Activated naive CD4-positive, alpha-beta T cell treated with anti-CD3 and anti-CD28 coated beads, Interleukin-2, amount 10 ng/mL, durations not matched to agents 7 days and 5 days (primary cell): ENCODE results near the gene CAST.
A peak's percentile ranks its signal among the peaks of the same experiment; 100 is the strongest.

Source experiments
- CTCF ChIA-PET: fragments of 350-600 bp; sonication (Branson Sonifier 250); formaldehyde crosslinking; loops from one replicate; lab custom pipeline; 2021; ENCODE audit warnings: antibody characterized with exemption; lab: Charles Lee
- DNase-seq: peaks from one replicate; pipeline ENCODE4 v3.0.0-alpha.2; 2020
- H3K27ac Mint-ChIP-seq: one replicate; pipeline ENCODE4 v1.8.0; 2021; ENCODE audit warnings: mild to moderate bottlenecking, moderate library complexity, mixed read lengths
- H3K27me3 Mint-ChIP-seq: one replicate; pipeline ENCODE4 v1.8.0; 2021; ENCODE audit warnings: mild to moderate bottlenecking, mixed read lengths
- H3K36me3 Mint-ChIP-seq: one replicate; pipeline ENCODE4 v1.8.0; 2021; ENCODE audit warnings: mixed read lengths
- H3K4me1 Mint-ChIP-seq: one replicate; pipeline ENCODE4 v1.8.0; 2021; ENCODE audit warnings: mixed read lengths
- H3K4me3 Mint-ChIP-seq: one replicate; pipeline ENCODE4 v1.8.0; 2021; ENCODE audit warnings: mild to moderate bottlenecking, moderate library complexity, mixed read lengths
- H3K9me3 Mint-ChIP-seq: one replicate; pipeline ENCODE4 v1.8.0; 2021; ENCODE audit warnings: mixed read lengths

CAST gene

DNA sequence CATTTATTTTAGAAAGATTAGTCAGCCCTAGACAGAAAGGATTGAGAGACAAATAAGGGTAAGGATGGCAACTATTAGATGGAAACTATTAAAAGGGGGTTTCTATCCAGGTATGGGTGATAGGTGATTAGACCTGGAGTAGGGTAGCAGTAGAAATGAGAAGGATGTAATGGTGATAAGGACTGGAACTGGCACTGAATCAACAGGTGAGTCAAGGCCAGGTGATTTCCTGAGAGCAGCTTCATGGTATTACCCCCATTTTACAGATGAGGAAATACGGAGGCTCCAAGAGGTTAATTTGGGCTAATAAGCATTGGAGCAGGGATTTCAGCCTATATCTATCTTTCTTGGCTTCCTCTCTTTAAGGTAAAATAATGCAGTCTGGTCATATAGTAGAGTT is 55.7 kb downstream of the CAST start:
- H3K27ac Mint-ChIP-seq = no peak overlapping the region
- CTCF ChIA-PET = no interaction called here

GRCh38 chr5:96718635-96719077 is 56.5 kb downstream of the CAST start:
- peaks cover 9% of the 10 kb centered on the region for H3K36me3 Mint-ChIP-seq
- peaks cover 22% of the 10 kb centered on the region for H3K4me1 Mint-ChIP-seq
- H3K27me3 Mint-ChIP-seq = no peaks in the 10 kb centered on the region
- DNase-seq = no peak
- H3K4me3 Mint-ChIP-seq = no peak overlapping the region
- H3K27ac Mint-ChIP-seq = no peak overlapping the region
- CTCF ChIA-PET = interaction anchor here (2.2 kb wide), 1 partner anchor 11 kb away, joined by 5 read pairs; no protein-coding TSS in a partner anchor
- no peaks in the 10 kb centered on the region for H3K9me3 Mint-ChIP-seq

More for the DNA sequence above, 55.7 kb downstream of the CAST start:
- H3K36me3 Mint-ChIP-seq = peaks cover 9% of the 10 kb centered on the region
- no peak for DNase-seq
- H3K4me1 Mint-ChIP-seq = peaks cover 22% of the 10 kb centered on the region
- H3K27me3 Mint-ChIP-seq = no peaks in the 10 kb centered on the region
- H3K4me3 Mint-ChIP-seq = no peak overlapping the region
- H3K9me3 Mint-ChIP-seq = no peaks in the 10 kb centered on the region

DNA sequence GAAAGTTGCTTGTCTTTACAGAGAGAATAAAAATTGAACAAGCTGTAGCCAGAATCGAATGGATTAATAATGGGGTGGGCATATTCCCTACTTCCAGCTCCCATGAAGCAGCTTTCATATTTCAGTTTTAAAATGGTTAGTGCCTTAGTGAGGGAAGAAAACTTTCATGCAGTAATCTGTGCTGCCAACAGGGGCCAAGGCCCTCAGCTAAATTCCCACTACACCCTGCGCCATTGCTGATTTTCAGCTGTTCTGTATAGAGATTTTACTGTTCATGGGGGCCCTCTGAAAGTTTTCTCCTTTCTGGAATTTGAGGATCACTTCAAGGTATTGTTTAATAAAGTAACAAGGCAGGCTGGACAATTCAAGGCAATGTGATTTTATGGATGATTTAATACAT is 58.2 kb downstream of the CAST start:
- no peak for DNase-seq
- Mint-ChIP-seq H3K27ac (no peak overlapping the region), H3K4me1 (peaks cover 13% of the 10 kb centered on the region), H3K4me3 (no peak overlapping the region), H3K27me3 (no peaks in the 10 kb centered on the region), H3K9me3 (no peaks in the 10 kb centered on the region), H3K36me3 (peaks cover 12% of the 10 kb centered on the region)
- CTCF ChIA-PET = interaction anchor here (0.9 to 2.2 kb wide), 4 partner anchors 8 to 105 kb away, joined by 3 to 5 read pairs (median 3); no protein-coding TSS in a partner anchor

- H3K4me1 Mint-ChIP-seq = peaks cover 6% of the 10 kb centered on the region
- CTCF ChIA-PET = interaction anchor here (1.1 kb wide), 1 partner anchor 106 kb away, joined by 3 read pairs; no protein-coding TSS in a partner anchor
- no peaks in the 10 kb centered on the region for H3K27me3 Mint-ChIP-seq
- H3K27ac Mint-ChIP-seq = no peak overlapping the region
- H3K4me3 Mint-ChIP-seq = no peak overlapping the region
- no peak for DNase-seq
- H3K9me3 Mint-ChIP-seq = no peaks in the 10 kb centered on the region
- peaks cover 10% of the 10 kb centered on the region for H3K36me3 Mint-ChIP-seq
These were observed 59.3 kb downstream of the CAST start for GRCh38 chr5:96721351-96721977.

- no peak for DNase-seq
- Mint-ChIP-seq H3K9me3 (no peaks in the 10 kb centered on the region), H3K4me1 (peaks cover 3% of the 10 kb centered on the region), H3K27me3 (no peaks in the 10 kb centered on the region), H3K4me3 (no peak overlapping the region), H3K36me3 (peaks cover 11% of the 10 kb centered on the region), H3K27ac (no peak overlapping the region)
- CTCF ChIA-PET = interaction anchor here (0.6 kb wide), 1 partner anchor 380 kb away, joined by 3 read pairs; no protein-coding TSS in a partner anchor
These were observed 63.1 kb downstream of the CAST start for GRCh38 chr5:96725257-96725656.

GRCh38 chr5:96726802-96727201 is 64.6 kb downstream of the CAST start:
- CTCF ChIA-PET = no interaction called here
- no peaks in the 10 kb centered on the region for H3K9me3 Mint-ChIP-seq
- H3K36me3 Mint-ChIP-seq = peaks cover 22% of the 10 kb centered on the region

GRCh38 chr5:96729156-96729555 is 67.0 kb downstream of the CAST start:
- CTCF ChIA-PET = interaction anchor here (0.8 to 1.3 kb wide), 3 partner anchors 9 to 384 kb away, joined by 3 to 6 read pairs (median 3); no protein-coding TSS in a partner anchor
- H3K4me3 Mint-ChIP-seq = no peak overlapping the region
- no peak overlapping the region for H3K27ac Mint-ChIP-seq
- no peak for DNase-seq
- no peaks in the 10 kb centered on the region for H3K4me1 Mint-ChIP-seq
- peaks cover 21% of the 10 kb centered on the region for H3K36me3 Mint-ChIP-seq
- H3K27me3 Mint-ChIP-seq = no peaks in the 10 kb centered on the region
- H3K9me3 Mint-ChIP-seq = no peaks in the 10 kb centered on the region

More at GRCh38 chr5:96726802-96727201, 64.6 kb downstream of the CAST start:
- no peak for DNase-seq
- H3K4me3 Mint-ChIP-seq = no peak overlapping the region
- H3K4me1 Mint-ChIP-seq = peaks cover 3% of the 10 kb centered on the region
- no peak overlapping the region for H3K27ac Mint-ChIP-seq
- H3K27me3 Mint-ChIP-seq = no peaks in the 10 kb centered on the region

DNA sequence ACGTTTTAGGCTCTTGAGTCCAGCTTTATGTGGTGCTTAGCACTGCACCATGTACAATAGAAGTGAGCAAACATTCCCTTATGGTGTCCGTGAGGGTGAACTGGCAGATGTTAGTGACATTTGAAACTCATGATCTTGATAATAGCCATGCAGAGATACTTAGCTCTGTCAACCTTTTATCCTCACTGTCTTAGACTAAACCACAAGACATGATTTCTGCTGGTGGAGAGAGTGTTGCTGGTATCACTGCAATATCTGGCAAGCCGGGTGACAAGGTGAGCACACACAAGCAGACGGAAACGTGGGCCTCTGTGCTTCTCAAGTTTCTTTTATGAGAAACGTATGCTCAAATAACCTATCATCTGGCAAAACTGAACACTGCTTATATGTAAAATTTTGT is 68.4 kb downstream of the CAST start:
- Mint-ChIP-seq H3K4me1 (no peaks in the 10 kb centered on the region), H3K27ac (no peak overlapping the region), H3K36me3 (peaks cover 25% of the 10 kb centered on the region), H3K9me3 (no peaks in the 10 kb centered on the region), H3K27me3 (no peaks in the 10 kb centered on the region), H3K4me3 (no peak overlapping the region)
- no peak for DNase-seq
- CTCF ChIA-PET = interaction anchor here (1.3 to 1.9 kb wide), 2 partner anchors 11 to 116 kb away, joined by 5 to 6 read pairs; no protein-coding TSS in a partner anchor

GRCh38 chr5:96733771-96734500 is 71.8 kb downstream of the CAST start:
- no peaks in the 10 kb centered on the region for H3K4me1 Mint-ChIP-seq
- no peak overlapping the region for H3K27ac Mint-ChIP-seq
- H3K36me3 Mint-ChIP-seq = peaks cover 27% of the 10 kb centered on the region
- H3K9me3 Mint-ChIP-seq = no peaks in the 10 kb centered on the region
- DNase-seq = no peak
- no peak overlapping the region for H3K4me3 Mint-ChIP-seq
- CTCF ChIA-PET = interaction anchor here (0.8 to 1.3 kb wide), 4 partner anchors 8 to 120 kb away, joined by 3 to 5 read pairs (median 4); no protein-coding TSS in a partner anchor
- H3K27me3 Mint-ChIP-seq = no peaks in the 10 kb centered on the region

GRCh38 chr5:96734871-96735325 is 72.7 kb downstream of the CAST start:
- Mint-ChIP-seq H3K27ac (no peak overlapping the region), H3K36me3 (peaks cover 26% of the 10 kb centered on the region), H3K27me3 (no peaks in the 10 kb centered on the region), H3K4me3 (no peak overlapping the region), H3K4me1 (no peaks in the 10 kb centered on the region), H3K9me3 (no peaks in the 10 kb centered on the region)
- CTCF ChIA-PET = interaction anchor here (1.0 to 1.3 kb wide), 2 partner anchors 18 to 121 kb away, joined by 3 to 5 read pairs; no protein-coding TSS in a partner anchor
- DNase-seq = no peak

DNA sequence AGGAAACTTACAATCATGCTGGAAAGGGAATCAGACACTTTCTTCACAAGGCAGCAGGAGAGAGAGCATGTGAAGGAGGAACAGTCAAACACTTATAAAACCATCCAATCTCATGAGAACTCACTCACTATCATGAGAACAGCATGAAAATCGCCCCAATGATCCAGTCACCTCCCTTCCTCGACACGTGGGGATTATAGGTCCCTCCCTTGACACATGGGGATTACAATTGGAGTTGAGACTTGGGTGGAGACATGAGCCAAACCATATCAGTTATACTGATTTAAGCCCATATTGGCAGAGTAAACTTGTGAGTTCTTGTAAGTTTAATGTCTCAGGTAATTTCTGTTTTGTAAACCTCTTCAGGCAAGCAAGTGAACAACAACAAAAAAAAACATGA is 74.8 kb downstream of the CAST start:
- H3K36me3 Mint-ChIP-seq = peaks cover 32% of the 10 kb centered on the region
- H3K4me3 Mint-ChIP-seq = no peak overlapping the region
- no peak for DNase-seq
- H3K9me3 Mint-ChIP-seq = no peaks in the 10 kb centered on the region
- no peak overlapping the region for H3K27ac Mint-ChIP-seq
- CTCF ChIA-PET = no interaction called here
- no peaks in the 10 kb centered on the region for H3K27me3 Mint-ChIP-seq
- H3K4me1 Mint-ChIP-seq = no peaks in the 10 kb centered on the region

DNA sequence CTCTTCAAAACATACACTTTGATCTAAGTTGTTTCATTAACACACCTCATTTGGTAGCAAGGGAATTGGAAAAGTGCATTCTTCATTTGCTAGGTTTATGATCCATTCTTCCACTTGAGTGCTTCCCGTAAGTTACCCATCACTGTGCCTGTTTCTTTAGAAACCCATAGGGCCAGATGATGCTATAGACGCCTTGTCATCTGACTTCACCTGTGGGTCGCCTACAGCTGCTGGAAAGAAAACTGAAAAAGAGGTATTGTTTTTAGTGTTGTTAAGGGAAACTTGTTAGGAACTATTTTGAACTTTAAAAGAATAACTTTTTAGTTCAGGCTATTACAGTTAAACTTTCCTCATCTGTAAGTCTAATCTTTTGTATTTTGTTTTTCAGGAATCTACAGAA is 78.9 kb downstream of the CAST start:
- Mint-ChIP-seq H3K36me3 (peaks cover 49% of the 10 kb centered on the region), H3K27me3 (no peaks in the 10 kb centered on the region), H3K4me1 (peaks cover 3% of the 10 kb centered on the region), H3K9me3 (no peaks in the 10 kb centered on the region), H3K4me3 (no peak overlapping the region), H3K27ac (peak overlapping the region; percentile 56)
- CTCF ChIA-PET = interaction anchor here (1.3 to 2.4 kb wide), 2 partner anchors 126 to 402 kb away, joined by 3 to 9 read pairs; partner anchors contain the start of gene LIX1
- no peak for DNase-seq

DNA sequence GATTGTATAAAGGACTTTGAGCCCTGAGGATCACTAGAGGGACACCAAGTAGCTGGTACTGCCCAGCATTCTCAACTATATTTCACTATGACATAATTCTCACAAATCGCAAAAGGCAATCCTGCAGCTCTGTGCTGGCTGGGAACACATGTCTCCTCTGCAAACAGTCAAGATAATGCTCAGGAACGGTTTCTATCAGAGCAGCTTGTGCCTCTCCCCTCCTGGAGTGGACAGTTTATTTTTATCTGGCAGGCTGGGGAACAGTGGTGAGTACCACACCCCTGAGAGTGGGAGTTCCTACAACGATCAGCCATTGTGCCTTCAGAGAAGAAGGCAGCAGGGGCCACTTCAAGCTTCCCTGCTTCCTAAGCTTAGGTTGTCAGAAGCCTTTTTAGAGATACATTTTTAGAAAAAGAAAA is 79.7 kb downstream of the CAST start:
- H3K9me3 Mint-ChIP-seq = no peaks in the 10 kb centered on the region
- peaks cover 3% of the 10 kb centered on the region for H3K4me1 Mint-ChIP-seq
- CTCF ChIA-PET = interaction anchor here (0.6 to 2.6 kb wide), 6 partner anchors 8 to 420 kb away, joined by 3 to 9 read pairs (median 3); partner anchors contain the start of gene LIX1
- H3K27me3 Mint-ChIP-seq = no peaks in the 10 kb centered on the region
- no peak overlapping the region for H3K27ac Mint-ChIP-seq
- peaks cover 54% of the 10 kb centered on the region for H3K36me3 Mint-ChIP-seq
- DNase-seq = no peak
- no peak overlapping the region for H3K4me3 Mint-ChIP-seq

DNA sequence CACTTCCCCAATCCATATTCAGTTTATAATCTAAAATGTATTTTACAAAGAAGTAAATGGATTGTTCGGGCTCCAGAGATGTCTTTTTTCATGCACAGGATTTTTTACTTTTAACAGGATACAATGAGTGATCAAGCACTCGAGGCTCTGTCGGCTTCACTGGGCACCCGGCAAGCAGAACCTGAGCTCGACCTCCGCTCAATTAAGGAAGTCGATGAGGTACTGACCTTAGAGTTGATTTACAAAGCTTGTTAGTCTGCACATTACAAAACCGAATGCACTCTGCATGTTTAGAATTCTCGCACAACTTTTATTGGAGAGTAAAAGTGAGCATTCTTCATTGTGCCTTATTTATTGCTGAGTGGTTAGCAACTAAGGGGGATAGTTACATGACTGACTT is 80.4 kb downstream of the CAST start:
- H3K4me3 Mint-ChIP-seq = no peak overlapping the region
- DNase-seq = no peak
- CTCF ChIA-PET = interaction anchor here (0.9 to 2.6 kb wide), 5 partner anchors 8 to 419 kb away, joined by 3 to 9 read pairs (median 3); no protein-coding TSS in a partner anchor
- H3K4me1 Mint-ChIP-seq = peaks cover 3% of the 10 kb centered on the region
- H3K27ac Mint-ChIP-seq = no peak overlapping the region
- peaks cover 55% of the 10 kb centered on the region for H3K36me3 Mint-ChIP-seq
- H3K27me3 Mint-ChIP-seq = no peaks in the 10 kb centered on the region
- H3K9me3 Mint-ChIP-seq = no peaks in the 10 kb centered on the region
